Measurements from ENCODE around the gene STX12.

- TF ChIP-seq EZH2phosphoT487 (IDR thresholded peaks at IDR 0.05; ENCODE audit: insufficient read depth, low read depth) (no peak), EZH2 (IDR thresholded peaks at IDR 0.05; ENCODE audit: insufficient read depth, poor library complexity, severe bottlenecking) (no peak)
These were observed 735 bp upstream of the STX12 start for GRCh38 chr1:27772036-27772931.
